ENCODE results near the gene GPX2. TPM values are rescaled to one million over a fixed set of nuclear protein-coding genes. Genes with fewer than 3 reads are reported as not detected.

The GPX2 gene
- polyA plus RNA-seq, 4 donors = 49.2 to 1,000 (median 61.2) TPM

- FAIRE-seq = no peak
- Histone ChIP-seq H3K27me3 (ENCODE audit: control insufficient read depth in 3 of 3, insufficient read depth in 3 of 3, low read length in 3 of 3) (no peaks in the 10 kb centered on the region), H3K9me3 (ENCODE audit: control insufficient read depth in 2 of 2, insufficient read depth in 1 of 2, low read depth in 1 of 2, low read length in 1 of 2) (no peaks in the 10 kb centered on the region), H3K36me3 (ENCODE audit: control insufficient read depth in 3 of 3, insufficient read depth in 2 of 3, low read depth in 1 of 3, low read length in 3 of 3) (peaks cover 7 to 14% (median 9%) of the 10 kb centered on the region in 3 donors), H3K4me1 (ENCODE audit: control insufficient read depth in 3 of 3, insufficient read depth in 2 of 3, low read depth in 1 of 3, low read length in 2 of 3) (no peaks in the 10 kb centered on the region), H3K27ac (ENCODE audit: low read depth in 1 of 3, low read length in 2 of 3) (no peak overlapping the region), H3K4me3 (ENCODE audit: low read depth in 1 of 3, low read length in 3 of 3) (no peak overlapping the region)
- WGBS, 3 donors = 85 to 90% (median 87%) methylated on average over 3 of the region's 3 CpGs
- no peak for DNase-seq
Observed at GRCh38 chr14:64923015-64923414, 19.5 kb downstream of the GPX2 start.

GRCh38 chr14:64920465-64920864 is 22.1 kb downstream of the GPX2 start:
- 65 to 88% (median 79%) methylated on average over 2 of the region's 2 CpGs for WGBS, 3 donors

GRCh38 chr14:64919618-64920017 is 22.9 kb downstream of the GPX2 start:
- Histone ChIP-seq H3K36me3 (ENCODE audit: control insufficient read depth in 3 of 3, insufficient read depth in 2 of 3, low read depth in 1 of 3, low read length in 3 of 3) (peaks cover 0 to 5% (median 0%) of the 10 kb centered on the region in 3 donors), H3K27me3 (ENCODE audit: control insufficient read depth in 3 of 3, insufficient read depth in 3 of 3, low read length in 3 of 3) (no peaks in the 10 kb centered on the region), H3K9me3 (ENCODE audit: control insufficient read depth in 2 of 2, insufficient read depth in 1 of 2, low read depth in 1 of 2, low read length in 1 of 2) (no peaks in the 10 kb centered on the region), H3K27ac (ENCODE audit: low read depth in 1 of 3, low read length in 2 of 3) (no peak overlapping the region), H3K4me3 (ENCODE audit: low read depth in 1 of 3, low read length in 3 of 3) (no peak overlapping the region), H3K4me1 (ENCODE audit: control insufficient read depth in 3 of 3, insufficient read depth in 2 of 3, low read depth in 1 of 3, low read length in 2 of 3) (peaks cover 2 to 10% (median 4%) of the 10 kb centered on the region in 3 donors)
- FAIRE-seq (no peak), DNase-seq (no peak)
- WGBS, 3 donors = 87 to 97% (median 96%) methylated on average over 5 of the region's 5 CpGs

More at GRCh38 chr14:64920465-64920864, 22.1 kb downstream of the GPX2 start:
- no peak overlapping the region for H3K4me3 ChIP-seq (ENCODE audit: low read depth in 1 of 3, low read length in 3 of 3)
- FAIRE-seq (no peak), DNase-seq (no peak)
- no peaks in the 10 kb centered on the region for H3K9me3 ChIP-seq (ENCODE audit: control insufficient read depth in 2 of 2, insufficient read depth in 1 of 2, low read depth in 1 of 2, low read length in 1 of 2)
- peaks cover 0 to 5% (median 4%) of the 10 kb centered on the region in 3 donors for H3K36me3 ChIP-seq (ENCODE audit: control insufficient read depth in 3 of 3, insufficient read depth in 2 of 3, low read depth in 1 of 3, low read length in 3 of 3)
- H3K4me1 ChIP-seq (ENCODE audit: control insufficient read depth in 3 of 3, insufficient read depth in 2 of 3, low read depth in 1 of 3, low read length in 2 of 3) = peaks cover under 1 to 5% (median 2%) of the 10 kb centered on the region in 3 donors
- H3K27ac ChIP-seq (ENCODE audit: low read depth in 1 of 3, low read length in 2 of 3) = no peak overlapping the region
- H3K27me3 ChIP-seq (ENCODE audit: control insufficient read depth in 3 of 3, insufficient read depth in 3 of 3, low read length in 3 of 3) = no peaks in the 10 kb centered on the region

GRCh38 chr14:64919215-64919614 is 23.3 kb downstream of the GPX2 start:
- no peak for FAIRE-seq
- H3K36me3 ChIP-seq (ENCODE audit: control insufficient read depth in 3 of 3, insufficient read depth in 2 of 3, low read depth in 1 of 3, low read length in 3 of 3) = peaks cover 0 to 2% (median 0%) of the 10 kb centered on the region in 3 donors
- no peaks in the 10 kb centered on the region for H3K27me3 ChIP-seq (ENCODE audit: control insufficient read depth in 3 of 3, insufficient read depth in 3 of 3, low read length in 3 of 3)

GRCh38 chr14:64918216-64918615 is 24.3 kb downstream of the GPX2 start:
- H3K27me3 ChIP-seq (ENCODE audit: control insufficient read depth in 3 of 3, insufficient read depth in 3 of 3, low read length in 3 of 3) = no peaks in the 10 kb centered on the region
- peaks cover 4 to 10% (median 8%) of the 10 kb centered on the region in 3 donors for H3K4me1 ChIP-seq (ENCODE audit: control insufficient read depth in 3 of 3, insufficient read depth in 2 of 3, low read depth in 1 of 3, low read length in 2 of 3)
- no peak overlapping the region for H3K27ac ChIP-seq (ENCODE audit: low read depth in 1 of 3, low read length in 2 of 3)
- 91 to 92% (median 92%) methylated on average over 4 of the region's 4 CpGs for WGBS, 3 donors
- FAIRE-seq (no peak), DNase-seq (no peak)
- H3K4me3 ChIP-seq (ENCODE audit: low read depth in 1 of 3, low read length in 3 of 3) = no peak overlapping the region
- no peaks in the 10 kb centered on the region for H3K36me3 ChIP-seq (ENCODE audit: control insufficient read depth in 3 of 3, insufficient read depth in 2 of 3, low read depth in 1 of 3, low read length in 3 of 3)
- no peaks in the 10 kb centered on the region for H3K9me3 ChIP-seq (ENCODE audit: control insufficient read depth in 2 of 2, insufficient read depth in 1 of 2, low read depth in 1 of 2, low read length in 1 of 2)

More at GRCh38 chr14:64919215-64919614, 23.3 kb downstream of the GPX2 start:
- Histone ChIP-seq H3K27ac (ENCODE audit: low read depth in 1 of 3, low read length in 2 of 3) (no peak overlapping the region), H3K4me3 (ENCODE audit: low read depth in 1 of 3, low read length in 3 of 3) (no peak overlapping the region), H3K9me3 (ENCODE audit: control insufficient read depth in 2 of 2, insufficient read depth in 1 of 2, low read depth in 1 of 2, low read length in 1 of 2) (no peaks in the 10 kb centered on the region), H3K4me1 (ENCODE audit: control insufficient read depth in 3 of 3, insufficient read depth in 2 of 3, low read depth in 1 of 3, low read length in 2 of 3) (peaks cover 2 to 10% (median 4%) of the 10 kb centered on the region in 3 donors)
- no peak for DNase-seq

- Histone ChIP-seq H3K27me3 (ENCODE audit: control insufficient read depth in 3 of 3, insufficient read depth in 3 of 3, low read length in 3 of 3) (no peaks in the 10 kb centered on the region), H3K4me1 (ENCODE audit: control insufficient read depth in 3 of 3, insufficient read depth in 2 of 3, low read depth in 1 of 3, low read length in 2 of 3) (peaks cover 4 to 10% (median 8%) of the 10 kb centered on the region in 3 donors), H3K36me3 (ENCODE audit: control insufficient read depth in 3 of 3, insufficient read depth in 2 of 3, low read depth in 1 of 3, low read length in 3 of 3) (no peaks in the 10 kb centered on the region), H3K27ac (ENCODE audit: low read depth in 1 of 3, low read length in 2 of 3) (no peak overlapping the region), H3K9me3 (ENCODE audit: control insufficient read depth in 2 of 2, insufficient read depth in 1 of 2, low read depth in 1 of 2, low read length in 1 of 2) (no peaks in the 10 kb centered on the region), H3K4me3 (ENCODE audit: low read depth in 1 of 3, low read length in 3 of 3) (no peak overlapping the region)
- no peak for FAIRE-seq
- DNase-seq = no peak
- 91 to 98% (median 93%) methylated on average over 2 of the region's 2 CpGs for WGBS, 3 donors
Observed at GRCh38 chr14:64915797-64916196, 26.7 kb downstream of the GPX2 start.

- Histone ChIP-seq H3K27ac (ENCODE audit: low read depth in 1 of 3, low read length in 2 of 3) (peak overlapping the region in 2 of 3 donors; percentile 86 to 96), H3K4me3 (ENCODE audit: low read depth in 1 of 3, low read length in 3 of 3) (peak overlapping the region; percentile 72 to 97 (median 88)), H3K36me3 (ENCODE audit: control insufficient read depth in 3 of 3, insufficient read depth in 2 of 3, low read depth in 1 of 3, low read length in 3 of 3) (no peaks in the 10 kb centered on the region), H3K9me3 (ENCODE audit: control insufficient read depth in 2 of 2, insufficient read depth in 1 of 2, low read depth in 1 of 2, low read length in 1 of 2) (no peaks in the 10 kb centered on the region), H3K4me1 (ENCODE audit: control insufficient read depth in 3 of 3, insufficient read depth in 2 of 3, low read depth in 1 of 3, low read length in 2 of 3) (peaks cover 4 to 10% (median 8%) of the 10 kb centered on the region in 3 donors), H3K27me3 (ENCODE audit: control insufficient read depth in 3 of 3, insufficient read depth in 3 of 3, low read length in 3 of 3) (no peaks in the 10 kb centered on the region)
- no peak for FAIRE-seq
- DNase-seq = no peak
- WGBS, 3 donors = 11 to 23% (median 12%) methylated on average over 4 of the region's 4 CpGs
Observed at GRCh38 chr14:64915029-64915424, 27.5 kb downstream of the GPX2 start.

- DNase-seq = peak; percentile 99 to 100
- H3K27me3 ChIP-seq (ENCODE audit: control insufficient read depth in 3 of 3, insufficient read depth in 3 of 3, low read length in 3 of 3) = no peaks in the 10 kb centered on the region
- no peaks in the 10 kb centered on the region for H3K36me3 ChIP-seq (ENCODE audit: control insufficient read depth in 3 of 3, insufficient read depth in 2 of 3, low read depth in 1 of 3, low read length in 3 of 3)
- no peaks in the 10 kb centered on the region for H3K9me3 ChIP-seq (ENCODE audit: control insufficient read depth in 2 of 2, insufficient read depth in 1 of 2, low read depth in 1 of 2, low read length in 1 of 2)
- peak within 1 kb of the TSS; percentile 79 to 96 (median 86) for H3K27ac ChIP-seq (ENCODE audit: low read depth in 1 of 3, low read length in 2 of 3)
- H3K4me1 ChIP-seq (ENCODE audit: control insufficient read depth in 3 of 3, insufficient read depth in 2 of 3, low read depth in 1 of 3, low read length in 2 of 3) = peaks cover 4 to 10% (median 8%) of the 10 kb centered on the region in 3 donors
- FAIRE-seq = no peak
- WGBS, 3 donors = 0% methylated on average over 47 to 49 of the region's 49 CpGs
- peak within 1 kb of the TSS; percentile 72 to 97 (median 88) for H3K4me3 ChIP-seq (ENCODE audit: low read depth in 1 of 3, low read length in 3 of 3)
Observed at GRCh38 chr14:64914237-64915028, 28.1 kb downstream of the GPX2 start, which contains the start of gene CHURC1. CHURC1 (plus strand) TSS chr14:64914455; CDS start chr14:64914496, 41 bp downstream.
